ENCODE measurements around the gene SHROOM2.
A peak's percentile ranks its signal among the peaks of the same experiment; 100 is the strongest.
"Not testable (repeated sequence)": the region's sequence is repeated elsewhere in the genome, so short reads cannot be mapped to it uniquely, and the experiment has no call there.

Gene SHROOM2

DNA sequence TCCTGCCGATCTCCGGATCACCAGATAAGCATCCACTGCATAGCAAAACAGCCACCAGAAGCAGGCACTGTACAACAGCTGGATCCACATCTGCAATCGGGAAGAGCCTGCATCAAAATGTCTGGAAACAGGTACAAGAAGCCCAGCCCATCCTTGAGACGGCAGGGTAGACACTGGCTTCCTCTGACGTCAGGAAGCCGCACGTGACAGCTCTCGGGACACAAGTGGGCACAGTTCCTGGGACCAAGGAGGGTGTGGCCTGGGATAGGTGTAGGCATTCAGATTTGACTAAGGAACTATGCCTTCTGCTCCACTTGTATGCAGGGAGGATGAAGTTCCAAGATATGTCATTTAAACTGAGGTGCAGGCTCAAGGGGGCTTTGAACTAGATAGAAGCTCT is 26.9 kb upstream of the SHROOM2 start:
- H3K4me3 ChIP-seq (ENCODE audit: extremely low read depth, insufficient read depth, low read length, poor library complexity, severe bottlenecking) = no peak overlapping the region
- H3K4me1 ChIP-seq (ENCODE audit: control insufficient read depth, insufficient read depth, low read length, poor library complexity, severe bottlenecking) = no peaks in the 10 kb centered on the region
- no peak overlapping the region for H3K27ac ChIP-seq (ENCODE audit: low read depth, low read length, severe bottlenecking)
- 88 to 97% methylated on average over 6 of the region's 8 CpGs for WGBS, 2 experiments (ENCODE audit: insufficient coverage in 2 of 2)
- H3K9me3 ChIP-seq (ENCODE audit: control insufficient read depth, low read length) = no peaks in the 10 kb centered on the region
- H3K36me3 ChIP-seq (ENCODE audit: control insufficient read depth, insufficient read depth, low read length) = no peaks in the 10 kb centered on the region

DNA sequence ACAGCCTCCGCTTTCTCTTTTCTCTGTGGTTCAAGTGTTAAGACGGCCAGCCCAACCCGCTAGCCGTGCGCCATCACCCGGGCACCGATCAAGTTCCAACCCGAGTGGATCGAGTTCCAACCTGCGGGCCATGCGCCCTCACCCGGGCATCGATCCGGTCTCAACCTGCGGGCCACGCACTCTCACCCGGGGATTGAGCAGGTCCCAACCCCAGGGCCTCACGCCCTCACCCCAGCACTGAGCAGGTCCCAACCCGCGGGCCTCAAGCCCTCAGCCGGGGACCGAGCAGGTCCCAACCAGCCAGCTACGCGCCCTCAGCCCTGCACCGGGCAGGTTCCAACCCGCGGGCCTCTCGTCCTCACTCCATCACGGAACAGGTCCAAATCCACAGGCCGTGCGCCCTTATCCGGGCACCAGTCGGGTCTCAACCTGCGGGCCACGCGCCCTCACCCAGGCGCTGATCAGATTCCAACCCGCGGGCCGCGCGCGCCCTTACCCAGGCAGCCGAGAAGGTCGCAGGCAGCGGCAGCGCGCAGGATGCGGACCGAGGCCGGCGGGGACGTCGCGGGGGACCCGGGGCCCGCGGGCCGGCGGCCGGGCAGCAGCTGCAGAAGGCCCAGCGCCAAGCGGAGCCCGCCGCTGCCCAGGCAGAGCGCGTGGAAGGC is 21.0 kb upstream of the SHROOM2 start:
- H3K4me3 ChIP-seq (ENCODE audit: extremely low read depth, insufficient read depth, low read length, poor library complexity, severe bottlenecking) = peak overlapping the region; percentile 5
- no peaks in the 10 kb centered on the region for H3K36me3 ChIP-seq (ENCODE audit: control insufficient read depth, insufficient read depth, low read length)
- no peak overlapping the region for H3K27ac ChIP-seq (ENCODE audit: low read depth, low read length, severe bottlenecking)
- H3K9me3 ChIP-seq (ENCODE audit: control insufficient read depth, low read length) = no peaks in the 10 kb centered on the region
- 30 to 44% methylated on average over 28 to 45 of the region's 67 CpGs for WGBS, 2 experiments (ENCODE audit: insufficient coverage in 2 of 2)
- peaks cover 7% of the 10 kb centered on the region for H3K4me1 ChIP-seq (ENCODE audit: control insufficient read depth, insufficient read depth, low read length, poor library complexity, severe bottlenecking)

DNA sequence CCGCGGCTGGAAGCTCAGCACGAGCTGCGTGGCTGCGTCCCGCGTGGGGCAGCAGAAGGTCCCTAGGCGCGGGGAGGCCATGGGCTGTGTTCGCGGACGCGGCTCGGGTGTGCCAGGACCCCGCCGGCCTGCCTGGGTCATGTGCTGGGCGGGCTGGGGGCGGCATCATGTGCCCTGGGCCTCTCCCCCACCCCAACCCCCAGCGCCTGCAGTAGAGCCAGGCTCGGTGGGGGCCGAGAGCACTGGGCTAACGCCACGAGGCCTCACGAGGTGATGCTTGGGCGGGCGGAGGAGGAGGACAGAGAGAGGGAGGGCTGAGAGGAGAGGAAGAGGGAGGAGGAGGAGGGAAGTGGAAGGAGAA is 20.5 kb upstream of the SHROOM2 start, which contains the start of gene GPR143:
TSS of gene GPR143 (minus strand) at position 111 of the 361 bp plus-strand sequence. CDS start at position 81, 30 bp downstream.
- Histone ChIP-seq H3K36me3 (ENCODE audit: control insufficient read depth, insufficient read depth, low read length) (no peaks in the 10 kb centered on the region), H3K27ac (ENCODE audit: low read depth, low read length, severe bottlenecking) (no peak within 1 kb of the TSS), H3K4me3 (ENCODE audit: extremely low read depth, insufficient read depth, low read length, poor library complexity, severe bottlenecking) (peak within 1 kb of the TSS; percentile 5)

DNA sequence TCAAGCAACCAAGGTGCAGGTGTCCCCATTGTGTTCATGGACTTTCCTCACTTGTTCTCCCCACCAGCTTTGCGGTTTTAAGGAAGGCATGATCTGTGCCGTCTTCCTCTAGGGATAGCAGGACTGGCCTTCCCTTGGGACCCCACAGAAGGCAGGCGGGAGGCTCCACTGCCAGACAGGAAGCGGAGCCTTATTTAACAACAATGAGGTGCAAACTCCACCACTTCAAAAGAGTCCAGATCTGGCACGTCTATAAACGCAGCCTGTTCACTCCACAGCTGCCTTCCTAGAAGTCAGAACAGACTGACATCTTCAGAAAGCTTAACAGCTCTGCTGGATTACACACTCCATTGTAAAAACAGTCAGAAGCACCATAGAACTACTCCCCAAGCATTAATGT is 18.9 kb upstream of the SHROOM2 start:
- H3K9me3 ChIP-seq (ENCODE audit: control insufficient read depth, low read length) = no peaks in the 10 kb centered on the region
- H3K4me3 ChIP-seq (ENCODE audit: extremely low read depth, insufficient read depth, low read length, poor library complexity, severe bottlenecking) = no peak overlapping the region
- 87 to 95% methylated on average over 4 to 5 of the region's 6 CpGs for WGBS, 2 experiments (ENCODE audit: insufficient coverage in 2 of 2)

More for the DNA sequence above, 20.5 kb upstream of the SHROOM2 start, which contains the start of gene GPR143:
- WGBS, 2 experiments (ENCODE audit: insufficient coverage in 2 of 2) = 4% methylated on average over 3 of the region's 26 CpGs; no CpG with 5 or more reads in 1 of the 2 experiments
- H3K9me3 ChIP-seq (ENCODE audit: control insufficient read depth, low read length) = no peaks in the 10 kb centered on the region
- peaks cover 9% of the 10 kb centered on the region for H3K4me1 ChIP-seq (ENCODE audit: control insufficient read depth, insufficient read depth, low read length, poor library complexity, severe bottlenecking)

DNA sequence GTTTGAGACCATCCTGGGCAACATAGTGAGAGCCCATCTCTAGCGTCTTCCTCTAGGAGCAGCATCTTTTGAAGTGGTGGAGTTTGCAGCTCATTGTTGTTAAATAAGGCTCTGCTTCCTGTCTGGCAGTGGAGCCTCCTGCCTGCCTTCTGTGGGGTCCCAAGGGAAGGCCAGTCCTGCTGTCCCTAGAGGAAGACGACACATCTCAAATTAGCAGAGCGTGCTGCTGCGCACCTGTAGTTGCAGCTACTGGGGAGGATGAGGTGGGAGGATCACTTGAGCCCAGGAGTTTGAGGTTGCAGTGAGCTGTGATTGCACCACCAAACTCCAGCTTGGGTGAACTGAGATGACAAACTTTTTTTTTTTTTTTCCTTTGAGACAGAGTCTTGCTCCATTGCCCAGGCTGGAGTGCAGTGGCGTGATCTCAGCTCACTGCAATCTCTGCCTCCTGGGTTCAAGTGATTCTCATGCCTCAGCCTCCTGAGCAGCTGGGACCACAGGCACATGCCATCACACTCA is 17.8 kb upstream of the SHROOM2 start:
- H3K27ac ChIP-seq (ENCODE audit: low read depth, low read length, severe bottlenecking); H3K9me3 ChIP-seq (ENCODE audit: control insufficient read depth, low read length); H3K4me3 ChIP-seq (ENCODE audit: extremely low read depth, insufficient read depth, low read length, poor library complexity, severe bottlenecking); H3K4me1 ChIP-seq (ENCODE audit: control insufficient read depth, insufficient read depth, low read length, poor library complexity, severe bottlenecking); H3K36me3 ChIP-seq (ENCODE audit: control insufficient read depth, insufficient read depth, low read length): not testable (repeated sequence)
- 86% methylated on average over 4 of the region's 5 CpGs; no CpG with 5 or more reads in 1 of the 2 experiments for WGBS, 2 experiments (ENCODE audit: insufficient coverage in 2 of 2)

More for the DNA sequence above, 18.9 kb upstream of the SHROOM2 start:
- Histone ChIP-seq H3K4me1 (ENCODE audit: control insufficient read depth, insufficient read depth, low read length, poor library complexity, severe bottlenecking) (peaks cover 9% of the 10 kb centered on the region), H3K36me3 (ENCODE audit: control insufficient read depth, insufficient read depth, low read length) (no peaks in the 10 kb centered on the region), H3K27ac (ENCODE audit: low read depth, low read length, severe bottlenecking) (no peak overlapping the region)

DNA sequence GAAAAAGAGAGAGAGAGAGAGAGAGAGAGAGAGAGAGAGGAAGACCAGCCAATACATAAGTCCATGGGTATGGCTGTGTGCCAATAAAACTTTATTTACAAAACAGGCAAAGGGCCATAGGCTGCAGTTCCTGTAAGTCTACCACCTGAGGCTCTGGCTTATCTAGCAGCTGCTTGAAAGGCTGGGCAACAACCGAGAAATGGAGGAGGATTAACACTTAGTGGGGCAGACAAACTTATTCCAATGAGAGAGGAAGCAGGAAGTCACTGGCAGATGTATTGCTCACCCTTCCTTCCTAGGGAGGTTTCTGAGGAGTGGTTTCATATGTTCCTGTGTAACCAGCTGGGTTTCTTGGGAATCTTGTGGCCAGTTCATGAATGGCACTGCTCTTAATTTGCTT is 15.9 kb upstream of the SHROOM2 start:
- Histone ChIP-seq H3K9me3 (ENCODE audit: control insufficient read depth, low read length) (no peaks in the 10 kb centered on the region), H3K4me1 (ENCODE audit: control insufficient read depth, insufficient read depth, low read length, poor library complexity, severe bottlenecking) (peaks cover 9% of the 10 kb centered on the region), H3K36me3 (ENCODE audit: control insufficient read depth, insufficient read depth, low read length) (no peaks in the 10 kb centered on the region), H3K4me3 (ENCODE audit: extremely low read depth, insufficient read depth, low read length, poor library complexity, severe bottlenecking) (no peak overlapping the region), H3K27ac (ENCODE audit: low read depth, low read length, severe bottlenecking) (no peak overlapping the region)
- no CpG with 5 or more reads among the region's 1 CpG for WGBS, 2 experiments (ENCODE audit: insufficient coverage in 2 of 2)

DNA sequence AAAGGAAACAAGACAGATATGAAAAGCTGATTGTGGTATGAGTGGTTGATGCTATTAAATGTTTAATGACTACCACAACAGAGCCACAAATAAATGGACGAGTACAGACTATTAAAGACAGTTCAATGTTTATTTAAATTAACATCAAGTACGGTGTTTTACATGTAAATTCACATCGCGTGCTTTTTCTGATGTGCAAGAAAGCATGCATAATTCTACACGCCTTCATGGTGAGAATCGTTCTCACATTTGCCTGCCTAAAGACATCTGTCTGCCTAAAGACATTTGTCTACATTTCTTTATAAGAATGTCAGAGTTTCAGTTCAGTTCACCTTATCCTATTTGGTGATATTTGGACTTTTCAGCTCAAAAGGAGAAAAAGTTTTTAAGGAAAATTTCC is 13.3 kb upstream of the SHROOM2 start:
- WGBS, 2 experiments (ENCODE audit: insufficient coverage in 2 of 2) = no CpG with 5 or more reads among the region's 6 CpGs
- Histone ChIP-seq H3K36me3 (ENCODE audit: control insufficient read depth, insufficient read depth, low read length) (no peaks in the 10 kb centered on the region), H3K27ac (ENCODE audit: low read depth, low read length, severe bottlenecking) (no peak overlapping the region), H3K4me3 (ENCODE audit: extremely low read depth, insufficient read depth, low read length, poor library complexity, severe bottlenecking) (no peak overlapping the region), H3K9me3 (ENCODE audit: control insufficient read depth, low read length) (no peaks in the 10 kb centered on the region), H3K4me1 (ENCODE audit: control insufficient read depth, insufficient read depth, low read length, poor library complexity, severe bottlenecking) (peaks cover 6% of the 10 kb centered on the region)

DNA sequence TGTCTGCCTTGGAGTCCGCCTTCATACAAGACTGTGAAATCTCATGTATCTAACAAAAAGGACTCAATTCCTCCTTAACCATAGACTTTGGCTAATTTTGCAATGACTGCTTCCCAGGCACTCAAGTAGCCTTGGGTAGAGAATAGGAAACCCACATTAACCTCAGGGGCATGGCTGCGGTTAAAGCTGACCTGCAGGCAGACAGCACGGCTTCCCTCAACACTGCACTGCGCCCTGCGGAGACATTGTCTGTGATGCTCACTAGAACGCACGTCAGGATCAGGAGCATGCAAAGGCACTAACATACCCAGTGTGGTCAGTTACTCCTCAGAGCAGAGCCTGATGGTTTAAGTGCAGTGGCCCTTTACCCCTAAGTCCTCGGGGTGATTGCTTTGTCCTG is 10.3 kb upstream of the SHROOM2 start:
- H3K27ac ChIP-seq (ENCODE audit: low read depth, low read length, severe bottlenecking) = no peak overlapping the region
- WGBS, 2 experiments (ENCODE audit: insufficient coverage in 2 of 2) = 77 to 96% methylated on average over 6 to 8 of the region's 8 CpGs
- H3K9me3 ChIP-seq (ENCODE audit: control insufficient read depth, low read length) = no peaks in the 10 kb centered on the region
- no peak overlapping the region for H3K4me3 ChIP-seq (ENCODE audit: extremely low read depth, insufficient read depth, low read length, poor library complexity, severe bottlenecking)
- no peaks in the 10 kb centered on the region for H3K4me1 ChIP-seq (ENCODE audit: control insufficient read depth, insufficient read depth, low read length, poor library complexity, severe bottlenecking)
- H3K36me3 ChIP-seq (ENCODE audit: control insufficient read depth, insufficient read depth, low read length) = no peaks in the 10 kb centered on the region

DNA sequence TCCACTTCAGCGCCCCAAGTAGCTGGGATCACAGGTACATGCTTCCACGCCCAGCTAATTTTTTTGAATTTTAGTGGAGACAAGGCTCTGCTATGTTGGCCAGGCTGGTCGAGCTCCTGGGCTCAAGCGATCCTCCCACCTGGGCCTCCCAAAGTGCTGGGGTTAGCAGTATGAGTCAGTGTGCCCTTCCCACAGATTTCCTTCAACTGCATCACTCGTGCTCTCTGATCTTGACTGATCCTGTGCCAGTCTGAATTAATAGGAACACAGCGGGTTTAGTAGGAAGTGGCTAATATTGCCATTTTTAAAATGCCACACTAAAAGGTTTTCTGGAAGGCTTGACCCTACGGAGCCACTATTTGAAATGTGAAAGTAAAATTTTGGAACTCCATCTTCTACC is 4.3 kb upstream of the SHROOM2 start:
- Histone ChIP-seq H3K9me3 (ENCODE audit: control insufficient read depth, low read length) (no peaks in the 10 kb centered on the region), H3K36me3 (ENCODE audit: control insufficient read depth, insufficient read depth, low read length) (no peaks in the 10 kb centered on the region), H3K27ac (ENCODE audit: low read depth, low read length, severe bottlenecking) (no peak overlapping the region), H3K4me1 (ENCODE audit: control insufficient read depth, insufficient read depth, low read length, poor library complexity, severe bottlenecking) (no peaks in the 10 kb centered on the region), H3K4me3 (ENCODE audit: extremely low read depth, insufficient read depth, low read length, poor library complexity, severe bottlenecking) (no peak overlapping the region)
- WGBS, 2 experiments (ENCODE audit: insufficient coverage in 2 of 2) = 88% methylated on average over 4 of the region's 7 CpGs; no CpG with 5 or more reads in 1 of the 2 experiments

DNA sequence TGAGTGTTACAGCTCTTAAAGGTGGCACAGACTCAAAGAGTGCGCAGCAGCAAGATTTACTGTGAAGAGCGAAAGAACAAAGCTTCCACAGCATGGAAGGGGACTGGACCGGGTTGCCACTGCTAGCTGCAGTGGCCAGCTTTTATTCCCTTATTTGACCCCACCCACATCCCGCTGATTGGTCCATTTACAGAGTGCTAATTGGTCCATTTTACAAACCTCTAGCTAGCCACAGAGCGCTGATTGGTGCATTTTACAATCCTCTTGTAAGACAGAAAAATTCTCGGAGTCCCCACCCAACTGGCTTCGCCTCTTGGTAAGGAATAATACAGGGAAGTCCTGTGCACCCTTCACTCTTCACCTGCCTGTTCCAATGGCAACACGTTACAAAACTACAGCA is 1.9 kb upstream of the SHROOM2 start:
- Histone ChIP-seq H3K36me3 (ENCODE audit: control insufficient read depth, insufficient read depth, low read length) (no peaks in the 10 kb centered on the region), H3K4me1 (ENCODE audit: control insufficient read depth, insufficient read depth, low read length, poor library complexity, severe bottlenecking) (peaks cover 8% of the 10 kb centered on the region), H3K27ac (ENCODE audit: low read depth, low read length, severe bottlenecking) (no peak overlapping the region), H3K4me3 (ENCODE audit: extremely low read depth, insufficient read depth, low read length, poor library complexity, severe bottlenecking) (no peak overlapping the region), H3K9me3 (ENCODE audit: control insufficient read depth, low read length) (no peaks in the 10 kb centered on the region)
- WGBS, 2 experiments (ENCODE audit: insufficient coverage in 2 of 2) = 95 to 100% methylated on average over 1 to 3 of the region's 8 CpGs

DNA sequence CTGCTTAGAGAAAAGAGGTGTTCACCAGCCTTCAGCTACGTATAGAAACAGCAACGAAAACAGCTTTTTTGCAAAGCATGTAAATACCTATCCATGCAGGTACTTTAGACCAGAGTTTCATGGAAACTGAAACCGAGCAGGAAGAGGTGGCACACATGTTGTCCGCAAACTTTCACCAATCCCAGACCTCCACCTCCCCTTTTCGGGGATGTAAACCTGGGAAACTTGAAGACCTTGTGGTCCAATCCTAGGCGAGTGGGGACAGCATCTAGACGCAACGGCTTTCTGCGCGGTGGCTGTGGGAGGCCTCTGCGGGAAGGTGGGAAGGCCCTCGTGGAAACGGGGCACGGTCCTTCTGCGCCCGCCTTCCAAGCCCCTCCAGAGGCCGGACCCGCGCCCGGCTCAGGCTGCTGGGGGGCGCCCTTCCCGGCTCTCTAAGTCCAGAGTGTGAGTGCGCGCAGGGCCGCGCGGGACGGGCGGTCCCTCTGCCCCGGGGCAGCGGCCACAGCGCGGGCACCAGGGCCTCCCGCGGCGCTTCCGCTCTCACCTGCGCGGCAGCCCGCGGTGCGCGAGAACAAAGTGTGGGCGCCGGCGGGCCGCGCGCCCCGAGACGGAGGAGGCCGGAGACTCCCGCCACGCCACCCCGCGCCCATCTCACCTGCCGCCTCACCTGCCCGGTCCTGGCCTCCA is 830 bp upstream of the SHROOM2 start:
- no peaks in the 10 kb centered on the region for H3K9me3 ChIP-seq (ENCODE audit: control insufficient read depth, low read length)
- H3K36me3 ChIP-seq (ENCODE audit: control insufficient read depth, insufficient read depth, low read length) = no peaks in the 10 kb centered on the region
- H3K4me3 ChIP-seq (ENCODE audit: extremely low read depth, insufficient read depth, low read length, poor library complexity, severe bottlenecking) = peak overlapping the region; percentile 49
- no peak overlapping the region for H3K27ac ChIP-seq (ENCODE audit: low read depth, low read length, severe bottlenecking)
- peaks cover 11% of the 10 kb centered on the region for H3K4me1 ChIP-seq (ENCODE audit: control insufficient read depth, insufficient read depth, low read length, poor library complexity, severe bottlenecking)
- 0 to 4% methylated on average over 10 to 25 of the region's 58 CpGs for WGBS, 2 experiments (ENCODE audit: insufficient coverage in 2 of 2)
